Measurements from ENCODE around the gene SLC48A1.

DNA sequence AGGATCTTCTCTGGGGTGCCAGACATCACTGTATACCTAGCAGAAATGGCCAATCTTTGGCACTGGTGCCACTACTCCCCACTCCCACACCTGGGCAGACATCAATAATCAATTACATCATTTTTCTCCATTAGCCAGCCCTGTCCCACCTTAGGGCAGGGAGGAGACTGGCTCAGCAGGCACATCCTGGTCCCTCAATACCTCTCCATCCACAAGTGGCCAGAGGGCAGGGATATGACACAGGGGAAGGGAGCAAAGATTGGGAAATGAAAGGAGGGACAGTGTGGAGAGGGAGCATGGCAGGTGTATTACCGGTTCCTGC lies 24.6 kb upstream of the SLC48A1 start:
- no peak for TF ChIP-seq CTCF (IDR thresholded peaks at IDR 0.05; ENCODE audit: low read length)
- no peak for TF ChIP-seq EZH2 (IDR thresholded peaks at IDR 0.05; ENCODE audit: borderline replicate concordance, low read length)

All from OCI-LY1 (cell line).